Right renal pelvis (tissue), 4 donors: ENCODE measurements around the gene FAM174B. TPM values are rescaled to one million over a fixed set of nuclear protein-coding genes. Genes with fewer than 3 reads are reported as not detected.

Source experiments
- DNase-seq, 4 donors: peaks; one replicate each; pipeline ENCODE4 v3.0.0-alpha.2; 2013; ENCODE audit warnings: low read depth in 4 of 4, low spot score in 3 of 4, missing footprints in 1 of 4
- polyA plus RNA-seq, 4 donors: library from polyadenylated mRNA; unstranded; fragments of 120-200 nt; gene quantifications; one replicate each; pipeline ENCODE4 v1.2.1, GENCODE V29; 2013; ENCODE audit not compliant: insufficient read length in 4 of 4

The FAM174B gene
- polyA plus RNA-seq, 4 donors = 28.3 to 37.9 (median 32.6) TPM

DNA sequence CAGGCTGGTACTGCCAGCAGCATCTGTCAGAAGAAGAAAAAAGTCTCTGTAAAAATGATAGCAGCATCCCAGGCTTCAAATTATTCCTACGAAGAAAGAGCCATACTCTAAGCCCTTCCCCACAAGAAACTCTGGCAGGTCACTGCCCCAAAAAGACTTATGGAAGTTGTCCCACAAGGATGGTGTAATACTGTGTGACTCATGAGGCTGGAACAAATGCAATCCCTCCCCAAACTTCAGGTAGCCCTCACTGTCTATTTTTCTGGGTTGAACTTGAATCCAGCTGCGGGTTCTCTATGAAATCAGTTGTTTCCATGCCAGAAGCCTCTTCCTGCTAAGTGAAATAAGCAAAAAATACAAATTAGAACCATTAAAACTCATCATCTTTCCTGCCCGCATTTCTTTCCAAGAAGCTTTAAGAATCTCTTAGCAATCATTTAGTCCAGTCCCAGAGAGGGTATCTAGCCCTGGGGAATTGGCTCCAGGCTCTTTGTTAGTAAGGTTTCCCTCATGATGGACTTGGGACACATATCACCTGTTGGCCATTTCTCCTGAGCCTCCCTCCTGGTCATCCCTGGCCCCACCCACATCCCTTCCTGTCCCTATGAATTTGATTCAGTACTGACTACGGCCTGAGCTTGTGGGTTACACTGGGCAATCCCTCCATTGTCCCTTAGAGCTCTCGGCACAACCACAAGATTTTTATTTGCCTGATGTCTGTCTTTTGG lies 51.7 kb downstream of the FAM174B start:
- DNase-seq = no peak

DNA sequence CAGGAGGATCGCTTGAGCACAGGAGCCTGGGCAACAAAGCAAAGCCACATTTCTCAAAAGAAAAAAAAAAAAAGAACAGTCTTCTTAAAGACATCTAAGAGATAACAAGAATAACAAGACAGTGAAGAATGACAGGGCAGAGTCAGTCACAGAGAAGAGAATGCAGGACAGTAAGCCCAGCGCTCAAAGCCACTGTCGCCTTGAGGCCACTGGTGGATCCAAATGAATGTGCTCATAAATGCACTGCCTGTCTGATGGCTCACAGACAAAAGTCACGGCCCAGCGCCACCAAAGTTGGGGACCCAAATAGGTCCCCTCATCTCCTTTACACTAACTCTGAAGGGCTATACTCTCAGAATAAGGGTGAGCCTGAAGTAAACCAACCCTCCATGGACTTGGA lies 52.3 kb downstream of the FAM174B start:
- DNase-seq = no peak

DNA sequence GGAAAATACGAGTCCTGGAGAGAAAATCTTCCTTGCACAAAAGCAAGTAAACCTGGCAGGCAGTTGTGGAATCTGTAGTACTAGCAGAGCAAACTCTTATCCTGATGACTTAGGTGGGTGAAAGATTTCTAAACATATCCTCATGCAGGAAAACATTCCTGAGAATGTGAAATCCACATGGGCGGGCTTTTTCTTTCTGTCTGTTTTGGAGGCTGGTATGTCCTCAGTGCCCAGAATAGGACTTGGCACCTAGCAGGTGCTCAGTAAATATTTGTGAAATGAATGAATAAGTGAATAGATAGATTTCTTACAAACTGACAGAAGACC lies 53.3 kb downstream of the FAM174B start:
- DNase-seq = no peak

DNA sequence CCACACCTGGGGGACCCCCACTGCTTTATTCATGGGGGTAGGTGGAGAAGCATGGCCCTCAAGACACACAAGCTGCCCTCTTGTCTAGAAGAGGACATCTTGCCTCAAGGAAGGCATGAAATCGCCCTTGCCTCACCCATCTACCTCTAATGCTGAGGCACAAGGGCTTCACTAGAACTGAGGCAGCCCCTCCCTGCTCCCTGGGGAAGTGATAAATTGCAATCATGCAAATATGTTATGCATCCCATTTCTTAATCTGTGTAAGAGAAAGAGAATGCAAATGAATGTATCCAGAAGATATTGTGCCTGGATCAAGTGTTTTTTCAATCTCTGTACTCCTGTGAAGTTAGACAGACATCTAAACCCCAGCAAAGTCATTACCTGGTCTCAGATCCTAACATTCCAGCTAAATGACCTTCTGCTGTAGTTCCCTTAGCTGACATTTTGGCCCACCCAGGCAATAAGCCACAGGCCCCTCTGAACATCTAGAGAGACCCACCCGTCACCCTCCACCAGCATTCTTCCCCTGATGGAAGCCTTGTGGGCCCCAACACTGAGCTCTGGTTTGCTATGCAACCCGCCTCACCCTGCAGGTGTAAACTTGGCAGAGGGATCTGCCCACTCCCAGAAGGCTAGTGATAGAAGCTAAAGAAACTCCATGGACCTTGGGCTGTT lies 53.8 kb downstream of the FAM174B start:
- no peak for DNase-seq

DNA sequence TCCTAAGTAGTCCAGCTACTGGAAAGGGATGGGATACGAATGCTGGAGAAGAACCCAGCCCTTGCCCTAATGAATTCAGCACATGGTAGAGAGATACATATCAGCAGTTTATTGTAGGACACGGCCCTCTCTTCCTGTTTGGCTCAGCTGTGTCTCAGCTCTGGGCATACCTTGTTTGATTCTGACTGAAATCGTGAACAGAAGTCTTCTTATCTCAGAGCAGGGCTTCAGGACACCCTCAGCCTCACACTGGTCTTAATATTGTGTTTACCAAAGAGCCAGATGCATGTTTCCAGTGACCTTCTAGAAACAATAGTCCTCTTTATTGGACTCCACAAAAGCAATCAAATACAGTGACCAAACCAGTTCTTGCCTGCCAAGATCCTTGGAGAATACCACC lies 54.7 kb downstream of the FAM174B start:
- no peak for DNase-seq

DNA sequence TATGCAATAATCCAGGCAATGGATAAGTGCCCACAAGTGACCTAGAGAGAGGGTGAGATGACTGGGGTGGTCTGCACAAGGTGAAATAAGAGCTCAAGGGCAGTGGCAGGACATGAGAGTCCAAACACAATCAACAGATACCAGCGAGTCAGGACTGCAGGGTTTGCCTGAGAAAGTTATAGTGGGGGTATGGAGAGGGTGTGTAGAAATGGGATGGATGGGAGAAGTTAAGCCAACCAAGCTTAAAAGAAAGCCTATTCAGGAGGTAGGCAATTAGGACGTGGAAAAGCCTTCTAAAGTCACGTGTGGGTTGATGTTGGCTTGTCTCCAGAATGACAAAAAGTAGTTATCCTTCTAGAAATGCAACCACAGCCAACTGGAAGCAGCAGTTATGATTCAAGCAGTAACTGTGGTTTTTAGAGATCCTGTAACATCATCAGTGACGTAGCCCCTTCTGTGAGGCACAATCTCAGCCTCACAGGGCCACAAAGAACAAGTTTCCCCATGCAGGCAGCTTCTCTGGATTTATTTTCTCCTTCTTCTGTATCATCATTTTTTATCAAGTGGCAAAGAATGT lies 56.1 kb downstream of the FAM174B start:
- no peak for DNase-seq

DNA sequence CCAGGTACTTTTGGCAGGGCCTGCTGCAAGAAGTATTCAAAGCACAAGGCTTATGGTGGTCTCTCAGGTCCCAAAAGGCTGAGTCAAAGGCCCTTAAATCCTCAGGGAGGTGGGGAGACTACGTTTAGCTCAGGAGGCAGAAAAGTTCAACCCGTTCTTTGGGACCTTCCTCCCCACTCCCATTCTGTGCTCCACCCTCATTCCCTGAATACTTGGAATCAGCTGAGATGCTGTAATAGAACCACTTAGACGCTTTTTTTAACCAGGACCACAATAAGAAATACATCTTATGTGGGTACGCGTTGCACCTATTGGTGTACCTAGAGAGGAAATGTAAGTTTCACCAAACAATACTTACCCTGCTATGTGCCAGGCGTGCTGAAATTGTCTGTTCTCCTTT lies 58.0 kb downstream of the FAM174B start:
- DNase-seq = no peak

DNA sequence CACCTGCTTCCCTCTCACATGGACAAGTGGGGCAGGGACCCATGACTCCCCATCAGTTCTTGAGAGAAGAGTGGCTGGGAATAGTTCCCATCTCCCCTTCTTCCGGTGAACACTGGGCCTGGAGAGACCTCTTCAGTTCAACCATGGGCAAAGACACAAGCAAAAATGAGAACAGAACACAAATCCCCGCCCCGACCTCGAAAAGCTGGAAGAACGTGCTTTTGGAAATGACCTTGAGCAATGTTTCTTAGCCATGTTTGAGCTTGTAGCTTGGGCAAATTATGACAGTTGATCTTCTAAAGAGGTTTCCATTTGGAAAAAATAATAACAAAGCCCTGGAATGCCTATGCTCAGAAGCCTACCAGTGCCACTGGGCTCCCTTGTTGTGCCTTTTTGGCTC lies 59.0 kb downstream of the FAM174B start:
- DNase-seq = no peak

DNA sequence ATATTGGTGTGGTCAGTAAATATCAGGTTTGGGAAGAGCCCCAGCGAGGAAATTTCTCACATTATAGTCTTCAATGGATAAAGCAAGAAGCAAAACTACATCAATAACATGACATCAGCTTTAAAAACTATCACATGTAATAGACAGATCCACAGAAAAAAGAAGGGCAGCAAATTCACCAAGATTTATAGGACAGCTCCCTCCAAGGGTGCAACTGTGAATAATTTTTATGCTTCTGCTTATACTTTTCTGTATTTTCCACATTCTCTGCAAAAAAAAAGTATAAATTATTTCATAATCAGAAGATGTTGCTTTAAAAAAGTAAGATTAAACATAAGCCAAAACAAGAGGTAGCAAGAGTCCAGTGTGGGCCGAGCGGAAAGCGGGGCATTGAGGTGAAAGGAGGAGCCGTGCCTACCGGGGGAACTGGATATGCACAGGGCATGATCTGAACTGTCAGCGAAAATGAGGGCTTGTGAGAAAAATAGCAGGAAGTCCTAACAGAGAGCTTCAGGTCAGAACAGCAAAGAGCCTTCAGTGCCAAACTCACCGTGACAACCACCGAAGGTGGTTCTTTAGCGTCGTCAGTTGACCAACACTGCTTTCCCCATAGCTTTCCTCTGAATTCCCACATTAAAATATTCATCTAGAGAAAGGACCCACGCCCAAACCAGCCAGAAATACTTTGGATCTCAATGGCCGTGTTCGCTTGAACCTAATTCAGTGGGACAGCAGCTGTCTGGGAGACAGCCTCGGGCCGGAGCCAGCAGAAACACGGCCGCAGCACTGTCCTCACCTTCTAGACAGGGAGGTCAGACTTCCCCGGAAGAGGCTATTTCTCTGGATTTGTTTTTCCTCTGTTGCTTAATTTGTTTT lies 59.8 kb downstream of the FAM174B start:
- DNase-seq = peak in 2 of 4 donors; percentile 3 to 10

DNA sequence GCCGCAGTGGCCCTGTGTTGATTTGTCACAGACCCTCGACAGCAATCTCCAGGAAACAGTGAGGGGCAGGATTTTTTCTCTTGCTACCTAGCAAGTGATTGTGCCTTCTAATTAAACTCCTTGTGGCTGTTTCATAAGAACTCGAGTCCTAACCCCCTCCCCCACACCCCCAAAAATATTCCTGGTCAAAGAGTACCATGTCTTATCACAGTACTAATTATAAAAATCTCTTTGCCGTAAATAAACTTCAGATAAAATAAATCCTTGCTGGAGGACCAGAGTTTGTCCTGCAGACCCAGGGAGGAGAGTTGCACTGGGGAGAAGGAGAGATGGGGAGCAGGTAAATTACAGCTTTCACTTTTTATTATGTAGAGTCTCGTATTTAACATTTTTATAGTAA lies 64.3 kb downstream of the FAM174B start:
- no peak for DNase-seq

DNA sequence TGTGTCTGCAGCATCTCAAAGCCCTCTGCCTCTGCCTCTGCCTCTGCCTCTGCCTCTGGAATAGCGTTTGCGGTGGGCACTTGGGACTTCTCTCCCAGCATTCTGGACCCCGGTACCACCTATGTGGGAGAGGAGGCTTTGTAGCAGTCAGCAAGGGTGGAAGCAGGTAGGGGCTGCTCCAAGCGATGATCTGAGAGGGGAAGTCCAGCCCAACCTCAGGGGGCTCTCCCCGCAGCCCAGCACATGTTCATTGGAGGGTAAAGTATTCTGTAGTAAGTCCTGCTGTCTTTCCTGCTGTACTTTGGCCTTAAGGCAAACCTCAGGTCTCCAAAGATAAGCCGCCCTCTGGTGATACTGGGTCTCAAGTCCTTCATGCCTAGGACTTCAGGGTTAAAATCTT lies 68.6 kb downstream of the FAM174B start:
- no peak for DNase-seq

DNA sequence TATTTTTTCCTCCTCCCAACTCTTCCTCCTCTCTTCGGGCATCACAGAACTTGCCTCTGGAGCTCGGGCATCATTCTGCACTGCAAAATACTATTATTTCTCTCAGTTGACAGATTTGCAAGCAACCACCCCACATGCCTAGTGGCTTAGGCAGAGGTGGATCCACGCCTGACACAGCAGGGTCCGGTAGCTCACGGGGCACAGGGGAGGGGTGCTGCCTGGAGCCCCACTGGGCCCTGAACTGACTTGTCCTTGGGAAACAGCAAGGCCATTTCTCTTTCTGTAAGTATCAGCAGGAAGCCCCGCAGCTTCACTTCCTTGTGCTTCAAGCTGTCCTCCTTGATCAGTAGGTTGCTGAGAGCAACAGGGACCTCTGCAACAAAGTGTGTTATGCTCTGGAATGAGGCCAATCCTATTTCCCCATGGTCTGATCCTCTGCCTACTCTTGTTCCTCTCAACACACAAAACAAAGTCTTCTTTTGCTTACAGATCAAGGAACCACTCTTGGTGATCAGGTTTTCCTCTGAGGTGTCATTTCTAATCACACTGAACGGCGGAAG lies 69.1 kb downstream of the FAM174B start:
- no peak for DNase-seq

DNA sequence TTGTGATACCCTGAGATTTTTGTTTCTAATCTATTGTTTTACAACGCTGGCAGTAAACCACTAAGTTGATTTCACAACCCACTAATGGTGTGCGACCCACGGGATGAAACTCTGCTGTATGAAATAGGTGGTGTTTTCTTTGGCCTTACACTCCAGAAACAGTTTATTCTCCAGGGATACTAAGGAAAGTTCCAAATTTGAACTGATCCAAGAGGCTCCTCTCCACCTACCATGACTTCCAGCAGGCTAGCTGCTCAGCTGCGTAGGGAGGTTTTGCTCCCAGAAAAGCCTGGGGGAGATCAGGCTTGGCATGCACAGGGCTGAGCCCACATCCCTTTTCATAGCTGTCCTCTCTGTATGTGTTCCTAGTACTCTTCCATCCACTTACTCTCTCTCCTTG lies 71.5 kb downstream of the FAM174B start:
- DNase-seq = no peak

DNA sequence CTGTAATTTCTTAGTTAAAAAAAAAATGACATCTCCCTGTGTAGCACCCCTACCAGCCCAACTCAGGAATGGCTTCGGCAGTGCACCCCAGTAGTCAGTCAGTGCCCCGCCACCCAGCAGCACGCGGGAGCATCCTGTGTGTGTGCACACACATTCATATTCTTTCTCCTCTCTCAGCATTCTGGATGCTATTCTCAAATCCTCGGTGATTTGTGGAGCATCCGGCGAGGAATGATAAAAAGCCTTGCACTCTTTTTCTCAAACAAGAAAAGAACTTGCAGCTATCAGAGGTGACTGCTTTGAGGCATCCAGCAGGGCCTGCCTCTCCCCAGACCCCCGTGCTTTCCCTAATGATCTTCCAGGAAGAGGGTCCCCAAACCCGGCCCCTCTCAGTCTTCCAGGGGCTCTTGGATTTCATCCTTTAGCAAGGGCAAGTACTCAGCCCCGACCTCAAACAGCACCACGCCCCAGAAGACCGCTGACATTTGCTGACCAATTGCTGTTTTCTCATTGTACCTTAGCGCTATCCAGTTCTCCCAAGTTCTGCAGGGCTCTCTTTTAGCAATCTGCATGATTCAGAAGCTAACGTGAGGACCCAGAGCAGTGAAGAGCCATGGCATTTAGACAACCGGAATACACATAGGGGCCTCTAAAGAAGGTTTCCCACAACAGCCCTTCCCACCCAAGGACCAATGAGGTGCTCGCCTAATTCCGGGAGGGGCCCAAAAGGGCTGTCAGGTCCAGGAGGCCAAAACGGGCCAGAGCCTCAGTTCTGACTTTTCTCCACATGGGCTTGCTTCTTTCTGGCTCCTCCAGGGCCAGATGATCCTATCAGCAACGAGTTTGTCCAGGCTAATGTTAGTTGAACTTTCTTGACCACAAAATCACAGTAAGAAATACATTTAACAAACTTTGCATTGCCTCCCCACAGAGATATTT lies 72.2 kb downstream of the FAM174B start:
- no peak for DNase-seq

DNA sequence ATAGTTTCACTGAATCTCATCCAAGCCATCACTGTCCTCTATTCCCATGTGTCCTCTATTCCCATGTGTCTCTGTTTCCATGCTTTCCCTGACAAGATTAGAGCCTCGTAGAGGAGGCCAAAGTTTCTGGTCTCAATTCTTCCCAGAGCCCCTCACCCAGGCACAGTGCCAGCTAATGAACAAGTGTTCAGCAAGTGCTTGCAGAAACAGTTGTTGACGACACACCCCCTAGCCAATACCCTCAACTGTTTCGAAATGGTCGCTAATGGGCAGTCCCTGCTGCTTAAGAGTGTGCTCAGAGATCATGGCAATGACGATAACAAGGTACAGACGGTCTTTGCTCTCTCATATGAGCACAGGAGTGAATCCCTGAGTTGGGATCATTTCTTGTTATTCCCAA lies 73.4 kb downstream of the FAM174B start:
- DNase-seq = no peak

DNA sequence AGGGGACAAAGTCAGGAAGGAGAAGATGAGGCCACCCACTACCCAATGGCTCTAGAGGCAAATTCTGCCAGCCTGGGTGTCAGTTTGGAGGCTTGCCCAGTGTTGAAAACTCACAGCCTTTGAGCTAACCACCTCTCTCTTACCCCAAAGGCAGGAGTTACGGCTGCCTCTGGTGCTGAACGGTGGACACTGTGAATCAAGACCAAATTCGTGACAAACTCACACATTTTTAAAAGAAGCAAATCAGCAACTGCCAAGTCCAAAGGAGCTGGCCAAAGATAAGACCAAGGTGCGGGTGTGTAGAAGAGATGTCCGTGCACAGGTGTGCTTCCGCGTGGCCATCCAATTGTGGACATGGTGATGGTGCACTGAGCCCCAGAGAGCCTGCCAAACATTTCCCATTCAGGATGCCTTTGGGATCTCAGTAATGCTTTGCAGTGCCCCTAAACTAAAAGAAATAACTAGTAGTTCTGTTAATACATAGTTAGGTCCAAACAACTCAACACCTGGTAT lies 74.6 kb downstream of the FAM174B start:
- no peak for DNase-seq

DNA sequence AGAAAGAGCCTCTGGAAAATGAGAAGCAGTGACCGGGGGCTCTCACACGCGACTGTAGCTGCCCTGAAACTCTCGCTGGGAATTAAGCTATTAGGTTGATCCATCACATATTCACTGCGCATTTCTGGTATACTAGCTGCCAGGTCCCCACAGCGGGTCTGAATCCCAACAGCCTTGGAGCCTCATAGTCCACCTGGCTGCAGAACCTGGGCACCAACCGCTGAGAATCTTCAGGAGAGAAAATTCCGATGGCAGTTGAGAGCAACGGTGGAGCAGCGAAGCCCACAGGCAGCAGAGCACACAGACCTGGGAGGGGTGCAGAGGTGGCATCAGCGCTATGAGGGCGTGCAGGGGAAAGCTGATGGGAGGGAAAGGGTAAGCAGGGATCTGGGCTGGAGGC lies 75.1 kb downstream of the FAM174B start:
- DNase-seq = no peak

DNA sequence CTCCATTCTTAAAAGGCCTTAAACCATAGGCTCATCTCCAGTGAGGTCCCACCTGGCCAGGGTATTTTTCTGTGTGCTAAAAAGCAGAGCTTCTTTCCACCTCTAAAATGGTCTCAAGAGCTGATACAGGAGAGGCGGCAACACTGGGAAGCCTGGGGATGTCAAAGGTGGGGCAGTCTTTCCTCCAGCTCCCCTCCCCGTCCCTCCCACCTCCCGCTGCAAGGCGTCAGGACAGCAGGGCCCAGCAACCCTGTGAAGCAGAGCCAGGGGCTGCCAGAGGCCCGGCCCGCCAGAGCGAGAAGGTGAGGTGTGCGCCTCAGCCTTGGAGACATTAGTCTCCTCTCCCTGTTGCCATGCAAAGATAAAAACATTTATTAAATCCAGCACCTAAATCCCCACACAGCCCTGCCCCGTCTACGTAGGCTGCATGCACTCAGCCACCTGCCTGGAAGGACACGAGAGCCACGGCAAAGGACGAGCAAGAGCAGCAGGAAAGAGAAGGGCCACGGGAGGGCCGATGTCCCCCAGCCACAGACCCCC lies 75.6 kb downstream of the FAM174B start:
- DNase-seq = no peak

DNA sequence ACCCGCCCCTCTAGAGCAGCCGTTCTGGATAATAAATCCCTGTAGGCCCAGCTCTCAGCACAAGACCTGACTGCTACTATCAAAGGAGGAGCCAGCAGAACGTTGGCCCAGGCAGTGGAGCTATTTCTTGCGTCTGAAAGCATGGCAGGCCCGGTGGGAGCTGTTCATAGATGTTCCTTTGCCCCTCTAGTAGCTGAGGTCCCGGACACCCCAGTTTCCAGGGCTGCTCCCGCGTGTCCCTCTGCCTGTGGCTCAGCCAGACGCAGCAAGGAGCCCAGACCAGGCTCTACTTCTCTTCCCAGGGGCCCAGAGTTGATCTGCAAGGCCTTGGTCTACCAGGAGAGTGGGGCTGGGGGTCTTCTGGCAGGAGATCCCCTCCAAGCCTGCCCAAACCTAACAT lies 76.1 kb downstream of the FAM174B start:
- DNase-seq = no peak
